HG03442 (cell line): ENCODE measurements around the gene POU2F3.
A peak's percentile ranks its signal among the peaks of the same experiment; 100 is the strongest.

Experiments
- ATAC-seq: cut with Tn5 transposase; IDR thresholded peaks from one replicate; pipeline ENCODE4 v1.9.1; 2021; ENCODE audit warnings: mild to moderate bottlenecking, moderate library complexity; ENCODE audit not compliant: unreplicated experiment

POU2F3 gene

GRCh38 chr11:120310870-120311269, 70.9 kb downstream of the POU2F3 start:
- ATAC-seq, result no peak

- no peak for ATAC-seq
Measured at GRCh38 chr11:120314861-120315260, 74.9 kb downstream of the POU2F3 start.

GRCh38 chr11:120316880-120317688, 77.1 kb downstream of the POU2F3 start:
- ATAC-seq, result no peak

GRCh38 chr11:120317689-120318480, 77.9 kb downstream of the POU2F3 start:
- no peak for ATAC-seq

- ATAC-seq, result no peak
Measured at GRCh38 chr11:120318906-120319305, 79.0 kb downstream of the POU2F3 start.

GRCh38 chr11:120324932-120325810, 85.2 kb downstream of the POU2F3 start, which contains the start of gene TLCD5:
Gene TLCD5 (plus strand): TSS chr11:120325299. CDS start chr11:120327442, 2,143 bp downstream.
- ATAC-seq, result no peak

- no peak for ATAC-seq
Measured at GRCh38 chr11:120326228-120326627, 86.3 kb downstream of the POU2F3 start.

- ATAC-seq, result no peak
Measured at GRCh38 chr11:120326845-120327281, 86.9 kb downstream of the POU2F3 start.

GRCh38 chr11:120327311-120327710, 87.4 kb downstream of the POU2F3 start:
- ATAC-seq, result no peak

GRCh38 chr11:120329556-120329955, 89.6 kb downstream of the POU2F3 start:
- ATAC-seq, result no peak

- no peak for ATAC-seq
Measured at GRCh38 chr11:120330045-120330444, 90.1 kb downstream of the POU2F3 start.

- no peak for ATAC-seq
Measured at GRCh38 chr11:120331301-120331996, 91.5 kb downstream of the POU2F3 start.

- ATAC-seq, result no peak
Measured at GRCh38 chr11:120332822-120333716, 93.1 kb downstream of the POU2F3 start.

- no peak for ATAC-seq
Measured at GRCh38 chr11:120333801-120334200, 93.9 kb downstream of the POU2F3 start.

GRCh38 chr11:120334332-120334731, 94.4 kb downstream of the POU2F3 start:
- ATAC-seq, result no peak

GRCh38 chr11:120334894-120335462, 95.0 kb downstream of the POU2F3 start:
- ATAC-seq, result no peak

- peak; percentile 23 for ATAC-seq
Measured at GRCh38 chr11:120335556-120335907, 95.6 kb downstream of the POU2F3 start.

GRCh38 chr11:120335908-120336640, 96.1 kb downstream of the POU2F3 start, which contains the start of gene ARHGEF12:
Gene ARHGEF12 (plus strand): TSS chr11:120336413. CDS start chr11:120337244, 831 bp downstream.
- peak; percentile 54 for ATAC-seq
